ENCODE data around the gene LAMTOR2.

DNA sequence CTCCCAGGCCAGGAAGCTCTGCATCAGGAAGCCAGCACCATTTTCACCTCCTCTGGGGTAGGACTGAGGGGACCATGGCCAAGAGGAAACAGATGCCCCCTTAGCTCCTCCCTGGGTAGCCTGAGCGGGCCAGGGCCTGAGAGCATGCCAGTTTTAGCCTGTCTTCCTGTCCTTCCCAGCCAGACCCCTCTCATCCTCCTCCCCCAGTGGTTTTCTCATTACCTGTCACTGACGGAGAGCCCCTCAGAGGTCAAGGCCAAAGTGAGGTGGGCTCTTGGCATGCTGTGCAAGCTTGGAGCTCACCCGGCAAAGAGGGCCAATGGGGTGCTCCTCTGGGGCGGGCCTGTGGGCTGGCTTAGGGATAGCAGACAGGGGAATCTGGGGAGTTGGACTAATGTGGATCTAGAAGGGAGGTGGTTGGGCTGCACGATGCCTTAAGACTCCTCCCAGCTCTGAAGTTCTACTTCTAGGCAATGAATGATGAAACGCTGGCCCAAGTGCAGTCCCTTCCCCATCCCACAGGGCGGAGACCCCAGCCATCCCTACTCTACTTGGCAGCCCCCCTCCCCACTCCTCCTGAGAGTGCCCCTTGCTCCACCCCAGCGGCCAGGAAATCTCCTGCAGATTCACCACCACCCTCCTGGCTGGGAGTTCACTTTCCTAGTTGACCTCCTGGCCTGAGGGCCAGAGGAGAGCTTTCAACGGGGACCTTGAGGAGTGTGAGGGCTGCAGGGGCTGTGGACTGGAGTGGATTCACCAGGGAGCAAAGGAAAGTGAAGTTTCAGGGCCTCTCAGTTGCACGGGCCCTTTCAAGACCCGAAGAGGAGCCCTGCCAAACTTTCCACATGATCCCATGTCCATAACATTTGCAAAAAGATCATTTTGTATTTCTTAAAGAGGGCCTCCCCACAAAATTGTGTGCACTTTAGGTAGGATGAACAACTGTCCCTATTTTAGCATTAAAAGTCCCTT is 50.6 kb downstream of the LAMTOR2 start:
- TF ChIP-seq, protein P1, sequence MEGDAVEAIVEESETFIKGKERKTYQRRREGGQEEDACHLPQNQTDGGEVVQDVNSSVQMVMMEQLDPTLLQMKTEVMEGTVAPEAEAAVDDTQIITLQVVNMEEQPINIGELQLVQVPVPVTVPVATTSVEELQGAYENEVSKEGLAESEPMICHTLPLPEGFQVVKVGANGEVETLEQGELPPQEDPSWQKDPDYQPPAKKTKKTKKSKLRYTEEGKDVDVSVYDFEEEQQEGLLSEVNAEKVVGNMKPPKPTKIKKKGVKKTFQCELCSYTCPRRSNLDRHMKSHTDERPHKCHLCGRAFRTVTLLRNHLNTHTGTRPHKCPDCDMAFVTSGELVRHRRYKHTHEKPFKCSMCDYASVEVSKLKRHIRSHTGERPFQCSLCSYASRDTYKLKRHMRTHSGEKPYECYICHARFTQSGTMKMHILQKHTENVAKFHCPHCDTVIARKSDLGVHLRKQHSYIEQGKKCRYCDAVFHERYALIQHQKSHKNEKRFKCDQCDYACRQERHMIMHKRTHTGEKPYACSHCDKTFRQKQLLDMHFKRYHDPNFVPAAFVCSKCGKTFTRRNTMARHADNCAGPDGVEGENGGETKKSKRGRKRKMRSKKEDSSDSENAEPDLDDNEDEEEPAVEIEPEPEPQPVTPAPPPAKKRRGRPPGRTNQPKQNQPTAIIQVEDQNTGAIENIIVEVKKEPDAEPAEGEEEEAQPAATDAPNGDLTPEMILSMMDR (IDR thresholded peaks at IDR 0.05): no peak
- TF ChIP-seq POLR2A (IDR thresholded peaks at IDR 0.05) (no peak), POLR2AphosphoS5 (IDR thresholded peaks at IDR 0.05; ENCODE audit: insufficient read depth in 1 of 2, low read depth in 1 of 2) (no peak)
